ENCODE data around the gene RASAL2.

Gene RASAL2

DNA sequence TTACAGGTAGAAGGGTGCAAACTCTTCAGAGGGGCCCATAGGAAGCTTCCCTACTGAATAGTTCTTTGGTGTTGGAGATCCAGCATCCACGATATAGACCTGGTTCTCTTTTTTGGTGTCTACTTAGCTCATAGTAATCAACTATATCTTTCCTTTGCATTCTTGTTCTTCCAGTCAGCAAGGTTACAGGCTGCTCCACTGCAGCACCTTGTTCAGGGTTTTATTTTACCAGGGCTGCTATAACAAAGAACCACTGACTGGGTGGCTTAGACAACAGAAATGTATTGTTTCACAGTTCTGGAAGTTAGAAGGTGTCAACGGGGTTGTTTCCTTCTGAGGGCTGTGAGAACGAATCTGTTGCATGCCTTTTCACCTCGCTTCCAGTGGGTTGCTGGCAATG is 266.5 kb downstream of the RASAL2 start:
- Histone ChIP-seq H3K27ac (ENCODE audit: low read depth, low read length) (no peak overlapping the region), H3K4me1 (ENCODE audit: control insufficient read depth, insufficient read depth, low read length) (no peaks in the 10 kb centered on the region), H3K27me3 (ENCODE audit: control insufficient read depth, insufficient read depth, low read length) (no peaks in the 10 kb centered on the region)

DNA sequence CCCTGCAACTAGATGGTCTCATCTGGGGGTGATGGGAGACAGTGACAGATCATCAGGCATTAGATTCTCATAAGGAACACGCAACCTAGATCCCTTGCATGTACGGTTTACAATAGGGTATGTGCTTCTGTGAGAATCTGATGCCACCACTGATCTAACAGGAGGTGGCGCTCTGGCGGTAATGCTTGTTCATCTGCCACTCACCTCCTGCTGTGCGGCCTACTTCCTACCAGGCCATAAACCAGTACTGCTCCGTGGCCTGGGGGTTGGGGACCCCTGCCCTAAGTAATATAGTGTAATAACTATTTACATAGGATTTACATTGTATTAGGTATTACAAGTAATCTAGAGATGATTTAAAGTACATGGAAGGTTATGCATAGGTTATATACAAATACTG is 267.9 kb downstream of the RASAL2 start:
- H3K9ac ChIP-seq (ENCODE audit: low read depth, low read length), result no peak overlapping the region
- H3K27me3 ChIP-seq (ENCODE audit: control insufficient read depth, insufficient read depth, low read length), result no peaks in the 10 kb centered on the region
- no peak overlapping the region for H3K4me3 ChIP-seq (ENCODE audit: low read depth, low read length)
- no peak overlapping the region for H3K27ac ChIP-seq (ENCODE audit: low read depth, low read length)
- H3K9me3 ChIP-seq (ENCODE audit: control insufficient read depth, insufficient read depth, low read length), result no peaks in the 10 kb centered on the region; the same call in 1 of the 2 replicates
- no peaks in the 10 kb centered on the region for H3K36me3 ChIP-seq (ENCODE audit: control insufficient read depth, insufficient read depth, low read length)
- H3K4me1 ChIP-seq (ENCODE audit: control insufficient read depth, insufficient read depth, low read length), result no peaks in the 10 kb centered on the region

More for the DNA sequence above, 266.5 kb downstream of the RASAL2 start:
- Histone ChIP-seq H3K9ac (ENCODE audit: low read depth, low read length) (no peak overlapping the region), H3K9me3 (ENCODE audit: control insufficient read depth, insufficient read depth, low read length) (no peaks in the 10 kb centered on the region; the same call in 1 of the 2 replicates), H3K4me3 (ENCODE audit: low read depth, low read length) (no peak overlapping the region), H3K36me3 (ENCODE audit: control insufficient read depth, insufficient read depth, low read length) (no peaks in the 10 kb centered on the region)

DNA sequence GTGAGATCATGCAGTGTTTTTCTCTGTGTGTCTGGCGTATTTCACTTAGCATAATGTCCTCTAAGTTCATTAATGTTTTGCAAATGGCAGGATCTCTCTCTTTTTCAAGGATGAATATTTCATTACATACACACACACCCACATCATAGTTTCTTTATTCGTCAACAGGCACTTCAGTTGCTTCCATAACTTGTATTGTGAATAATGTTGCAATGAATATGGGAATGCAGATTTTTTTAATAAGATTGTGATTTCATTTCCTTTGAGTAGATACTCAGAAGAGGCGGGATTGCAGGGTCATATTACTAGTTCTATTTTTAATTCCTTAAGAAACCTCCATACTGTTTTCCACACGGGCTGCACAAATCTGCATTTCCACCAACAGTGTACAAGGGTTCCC is 268.8 kb downstream of the RASAL2 start:
- Histone ChIP-seq H3K27me3 (ENCODE audit: control insufficient read depth, insufficient read depth, low read length) (no peaks in the 10 kb centered on the region), H3K9me3 (ENCODE audit: control insufficient read depth, insufficient read depth, low read length) (no peaks in the 10 kb centered on the region; the same call in 1 of the 2 replicates), H3K4me1 (ENCODE audit: control insufficient read depth, insufficient read depth, low read length) (no peaks in the 10 kb centered on the region), H3K27ac (ENCODE audit: low read depth, low read length) (no peak overlapping the region), H3K9ac (ENCODE audit: low read depth, low read length) (no peak overlapping the region), H3K36me3 (ENCODE audit: control insufficient read depth, insufficient read depth, low read length) (no peaks in the 10 kb centered on the region), H3K4me3 (ENCODE audit: low read depth, low read length) (no peak overlapping the region)

DNA sequence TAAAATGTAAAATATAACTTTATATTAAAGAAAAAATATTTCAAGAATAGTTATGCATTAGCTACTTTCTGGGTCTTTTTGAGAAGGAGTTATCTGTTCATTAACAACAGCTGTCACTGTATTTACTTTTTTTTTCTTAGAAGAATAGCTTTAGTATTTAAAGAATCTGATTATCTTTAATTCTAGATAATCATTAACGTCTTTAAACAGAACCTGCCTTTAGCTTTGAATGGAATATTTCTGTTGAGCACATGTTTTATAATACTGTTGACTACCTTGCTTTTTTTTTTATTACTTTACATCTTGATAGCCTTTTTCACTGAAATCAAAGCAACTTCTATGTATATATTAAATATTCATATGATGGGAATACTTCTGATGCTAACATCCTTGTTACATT is 270.9 kb downstream of the RASAL2 start:
- Histone ChIP-seq H3K36me3 (ENCODE audit: control insufficient read depth, insufficient read depth, low read length) (no peaks in the 10 kb centered on the region), H3K9ac (ENCODE audit: low read depth, low read length) (no peak overlapping the region), H3K27ac (ENCODE audit: low read depth, low read length) (no peak overlapping the region), H3K9me3 (ENCODE audit: control insufficient read depth, insufficient read depth, low read length) (no peaks in the 10 kb centered on the region; the same call in 1 of the 2 replicates), H3K4me3 (ENCODE audit: low read depth, low read length) (no peak overlapping the region), H3K27me3 (ENCODE audit: control insufficient read depth, insufficient read depth, low read length) (no peaks in the 10 kb centered on the region), H3K4me1 (ENCODE audit: control insufficient read depth, insufficient read depth, low read length) (no peaks in the 10 kb centered on the region)

DNA sequence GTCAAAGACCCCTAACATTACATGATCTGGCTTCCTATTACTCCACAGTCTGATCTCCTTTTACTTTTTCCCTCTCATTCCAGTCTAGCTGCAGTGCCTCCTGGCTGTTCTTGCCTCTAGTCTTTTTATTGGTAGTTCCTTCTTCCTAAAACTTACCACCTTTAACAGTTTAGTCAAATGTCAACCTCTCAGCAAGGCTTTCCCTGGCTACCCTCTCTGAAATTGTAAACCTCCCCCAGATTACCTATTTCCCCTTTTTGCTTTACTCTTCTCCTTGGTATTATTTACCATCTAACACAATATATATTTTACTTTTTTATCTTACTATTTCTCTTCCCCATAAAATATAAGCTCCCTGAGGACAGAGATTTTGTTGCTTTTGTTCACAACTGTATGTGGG is 273.2 kb downstream of the RASAL2 start:
- no peaks in the 10 kb centered on the region for H3K27me3 ChIP-seq (ENCODE audit: control insufficient read depth, insufficient read depth, low read length)
- H3K27ac ChIP-seq (ENCODE audit: low read depth, low read length), result no peak overlapping the region
- no peaks in the 10 kb centered on the region for H3K9me3 ChIP-seq (ENCODE audit: control insufficient read depth, insufficient read depth, low read length)
- no peak overlapping the region for H3K4me3 ChIP-seq (ENCODE audit: low read depth, low read length)
- no peaks in the 10 kb centered on the region for H3K36me3 ChIP-seq (ENCODE audit: control insufficient read depth, insufficient read depth, low read length)
- H3K4me1 ChIP-seq (ENCODE audit: control insufficient read depth, insufficient read depth, low read length), result peaks cover 17% of the 10 kb centered on the region
- no peak overlapping the region for H3K9ac ChIP-seq (ENCODE audit: low read depth, low read length)

DNA sequence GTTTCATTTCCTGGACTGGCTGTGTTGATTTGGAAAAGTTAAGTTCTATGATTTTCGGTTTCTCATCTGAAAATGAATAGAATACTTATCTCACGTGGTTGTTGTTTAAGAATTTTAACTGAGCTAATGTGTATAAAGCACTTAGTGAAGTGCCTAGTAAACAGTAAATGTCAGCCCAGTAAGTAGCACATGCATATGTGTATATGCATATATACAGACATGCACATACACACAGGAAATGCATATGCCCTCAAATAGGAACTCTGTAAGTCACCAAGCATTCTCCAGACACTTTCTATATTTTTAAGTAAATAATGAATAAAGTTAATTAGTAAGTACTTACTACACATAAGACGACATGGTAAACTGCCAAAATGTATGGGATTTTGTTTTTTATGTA is 274.3 kb downstream of the RASAL2 start:
- H3K27ac ChIP-seq (ENCODE audit: low read depth, low read length), result no peak overlapping the region
- H3K36me3 ChIP-seq (ENCODE audit: control insufficient read depth, insufficient read depth, low read length), result no peaks in the 10 kb centered on the region
- H3K4me3 ChIP-seq (ENCODE audit: low read depth, low read length), result no peak overlapping the region
- no peaks in the 10 kb centered on the region for H3K27me3 ChIP-seq (ENCODE audit: control insufficient read depth, insufficient read depth, low read length)
- H3K9ac ChIP-seq (ENCODE audit: low read depth, low read length), result no peak overlapping the region
- H3K4me1 ChIP-seq (ENCODE audit: control insufficient read depth, insufficient read depth, low read length), result peaks cover 27% of the 10 kb centered on the region
- no peaks in the 10 kb centered on the region for H3K9me3 ChIP-seq (ENCODE audit: control insufficient read depth, insufficient read depth, low read length)

DNA sequence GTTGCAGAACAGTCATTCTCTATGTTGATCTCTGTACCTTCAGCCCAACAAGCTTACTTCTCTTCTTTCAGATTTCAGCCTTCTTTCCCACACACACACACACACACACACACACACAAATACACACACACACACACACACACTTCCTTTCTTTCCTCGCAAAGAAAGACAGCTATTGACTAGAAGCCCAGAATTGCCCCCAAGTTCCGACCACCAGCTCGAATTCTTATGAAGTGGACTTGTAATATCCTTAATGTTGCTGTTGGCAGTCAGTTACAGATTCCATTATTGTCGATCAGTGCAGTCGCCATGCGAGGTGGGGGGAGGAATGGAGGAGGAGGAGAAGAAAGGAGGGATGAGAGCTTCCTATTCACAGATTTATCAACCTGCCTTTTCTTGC is 277.3 kb downstream of the RASAL2 start:
- Histone ChIP-seq H3K4me3 (ENCODE audit: low read depth, low read length) (peak overlapping the region; percentile 38), H3K9ac (ENCODE audit: low read depth, low read length) (no peak overlapping the region), H3K27ac (ENCODE audit: low read depth, low read length) (peak overlapping the region; percentile 29)

DNA sequence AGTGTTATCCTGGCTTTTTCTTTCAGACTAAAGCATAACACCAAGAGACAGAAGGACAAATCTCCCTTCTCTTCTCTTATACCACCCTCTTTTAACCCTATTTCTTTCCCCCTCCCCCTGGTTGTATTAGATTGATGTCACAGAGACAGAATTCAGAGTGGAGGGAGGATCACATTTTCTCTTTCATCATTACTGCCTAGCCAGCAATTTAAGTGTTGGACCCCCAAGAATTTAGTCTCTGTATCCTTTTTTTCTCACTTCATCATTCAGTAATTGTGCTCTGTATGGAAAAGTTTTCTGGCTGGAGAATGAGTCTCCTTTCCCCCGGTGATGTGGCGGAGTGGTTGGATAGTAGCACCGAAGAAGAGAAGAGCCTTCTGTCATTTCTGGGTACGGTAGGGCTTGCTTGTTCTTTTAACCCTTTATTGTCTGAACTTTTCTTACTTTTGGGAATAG is 278.1 kb downstream of the RASAL2 start:
- Histone ChIP-seq H3K4me1 (ENCODE audit: control insufficient read depth, insufficient read depth, low read length) (peaks cover 56% of the 10 kb centered on the region), H3K9me3 (ENCODE audit: control insufficient read depth, insufficient read depth, low read length) (no peaks in the 10 kb centered on the region), H3K27ac (ENCODE audit: low read depth, low read length) (no peak overlapping the region), H3K27me3 (ENCODE audit: control insufficient read depth, insufficient read depth, low read length) (no peaks in the 10 kb centered on the region), H3K4me3 (ENCODE audit: low read depth, low read length) (peak overlapping the region; percentile 38), H3K9ac (ENCODE audit: low read depth, low read length) (no peak overlapping the region), H3K36me3 (ENCODE audit: control insufficient read depth, insufficient read depth, low read length) (no peaks in the 10 kb centered on the region)

More for the DNA sequence above, 277.3 kb downstream of the RASAL2 start:
- H3K4me1 ChIP-seq (ENCODE audit: control insufficient read depth, insufficient read depth, low read length), result peaks cover 55% of the 10 kb centered on the region
- no peaks in the 10 kb centered on the region for H3K9me3 ChIP-seq (ENCODE audit: control insufficient read depth, insufficient read depth, low read length)
- no peaks in the 10 kb centered on the region for H3K36me3 ChIP-seq (ENCODE audit: control insufficient read depth, insufficient read depth, low read length)
- H3K27me3 ChIP-seq (ENCODE audit: control insufficient read depth, insufficient read depth, low read length), result no peaks in the 10 kb centered on the region

DNA sequence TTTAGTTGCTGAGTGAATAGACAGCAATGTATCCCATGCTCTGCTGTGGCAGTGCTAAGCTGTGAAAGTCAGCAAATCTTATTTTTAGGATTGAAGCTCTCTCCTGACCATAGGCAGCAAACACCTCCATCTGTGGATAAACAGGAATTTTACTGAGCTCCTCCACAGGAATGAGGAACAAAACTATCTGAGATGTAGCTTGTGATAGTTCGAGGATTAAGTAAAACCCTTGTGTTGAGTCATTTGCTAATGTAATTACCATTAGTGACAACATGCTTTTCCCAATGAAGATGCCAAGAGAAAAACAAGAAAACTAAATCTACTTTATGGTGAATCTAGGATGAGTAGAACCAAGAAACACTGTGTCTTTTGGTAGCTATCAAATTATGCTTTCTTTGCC is 280.1 kb downstream of the RASAL2 start:
- Histone ChIP-seq H3K4me1 (ENCODE audit: control insufficient read depth, insufficient read depth, low read length) (peaks cover 56% of the 10 kb centered on the region), H3K36me3 (ENCODE audit: control insufficient read depth, insufficient read depth, low read length) (no peaks in the 10 kb centered on the region), H3K4me3 (ENCODE audit: low read depth, low read length) (no peak overlapping the region), H3K9me3 (ENCODE audit: control insufficient read depth, insufficient read depth, low read length) (no peaks in the 10 kb centered on the region), H3K9ac (ENCODE audit: low read depth, low read length) (no peak overlapping the region), H3K27me3 (ENCODE audit: control insufficient read depth, insufficient read depth, low read length) (no peaks in the 10 kb centered on the region), H3K27ac (ENCODE audit: low read depth, low read length) (peak overlapping the region; percentile 32)

DNA sequence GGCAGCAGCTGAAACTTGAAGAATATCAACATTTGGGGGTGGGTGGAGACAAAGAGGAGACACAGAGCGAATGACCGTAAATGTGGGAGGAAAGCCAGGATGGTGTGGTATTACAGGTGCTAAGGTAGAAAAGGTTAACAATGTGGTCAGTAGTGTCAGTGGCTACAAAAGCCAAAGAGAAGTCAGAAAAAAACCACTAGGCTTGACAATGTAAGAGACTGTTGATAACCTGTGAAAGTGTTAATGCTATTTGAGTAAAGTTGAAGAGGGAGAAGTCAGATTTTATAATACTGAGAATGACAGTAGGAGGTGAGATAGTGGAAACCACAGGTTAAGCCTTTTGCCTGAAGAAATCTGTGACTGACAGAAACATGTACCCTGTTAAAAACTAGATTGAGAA is 282.1 kb downstream of the RASAL2 start:
- H3K4me3 ChIP-seq (ENCODE audit: low read depth, low read length), result no peak overlapping the region
- no peak overlapping the region for H3K27ac ChIP-seq (ENCODE audit: low read depth, low read length)
- no peaks in the 10 kb centered on the region for H3K27me3 ChIP-seq (ENCODE audit: control insufficient read depth, insufficient read depth, low read length)
- H3K9me3 ChIP-seq (ENCODE audit: control insufficient read depth, insufficient read depth, low read length), result no peaks in the 10 kb centered on the region
- no peak overlapping the region for H3K9ac ChIP-seq (ENCODE audit: low read depth, low read length)
- H3K4me1 ChIP-seq (ENCODE audit: control insufficient read depth, insufficient read depth, low read length), result peaks cover 51% of the 10 kb centered on the region
- H3K36me3 ChIP-seq (ENCODE audit: control insufficient read depth, insufficient read depth, low read length), result no peaks in the 10 kb centered on the region

DNA sequence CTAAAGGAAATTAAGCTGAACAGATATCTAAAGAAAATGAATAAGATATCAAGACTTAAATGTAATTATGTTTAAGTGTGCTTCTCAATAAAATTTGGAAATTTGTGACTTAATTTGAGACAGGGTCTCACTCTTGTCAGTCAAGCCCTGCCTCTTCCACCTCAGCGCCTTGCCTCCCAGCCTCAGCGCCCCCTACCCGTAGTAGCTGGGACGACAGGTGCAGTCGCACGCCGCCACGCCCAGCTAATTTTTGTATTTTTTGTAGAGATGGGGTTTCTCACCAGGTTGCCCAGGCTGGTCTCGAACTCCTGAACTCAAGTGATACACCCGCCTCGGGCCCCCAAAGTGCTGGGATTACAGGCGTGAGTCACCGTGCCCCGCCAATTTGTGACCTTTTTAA is 285.9 kb downstream of the RASAL2 start:
- H3K9me3 ChIP-seq (ENCODE audit: control insufficient read depth, insufficient read depth, low read length), result no peaks in the 10 kb centered on the region
- H3K36me3 ChIP-seq (ENCODE audit: control insufficient read depth, insufficient read depth, low read length), result no peaks in the 10 kb centered on the region
- peaks cover 13% of the 10 kb centered on the region; the same call in 1 of the 2 replicates for H3K4me1 ChIP-seq (ENCODE audit: control insufficient read depth, insufficient read depth, low read length)
- no peak overlapping the region for H3K4me3 ChIP-seq (ENCODE audit: low read depth, low read length)
- no peaks in the 10 kb centered on the region for H3K27me3 ChIP-seq (ENCODE audit: control insufficient read depth, insufficient read depth, low read length)
- H3K9ac ChIP-seq (ENCODE audit: low read depth, low read length), result no peak overlapping the region
- no peak overlapping the region for H3K27ac ChIP-seq (ENCODE audit: low read depth, low read length)

DNA sequence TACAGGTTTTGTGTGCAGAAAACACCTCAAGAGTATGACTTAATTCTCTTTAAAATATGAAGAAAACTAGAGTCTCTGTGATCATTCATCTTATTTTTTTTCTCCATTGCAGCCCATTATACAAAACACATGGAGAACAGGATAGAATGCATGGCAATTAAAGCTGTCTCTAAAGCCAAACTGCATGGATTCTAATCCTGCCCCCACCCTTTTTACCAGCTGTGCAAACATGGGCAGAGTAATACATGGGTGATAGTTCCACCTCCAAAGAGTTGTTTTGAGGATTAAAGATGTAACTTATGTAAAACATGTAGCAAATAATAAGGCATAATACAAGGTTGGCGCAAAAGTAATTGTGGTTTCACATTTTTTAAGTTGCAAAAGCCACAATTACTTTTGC is 288.5 kb downstream of the RASAL2 start:
- Histone ChIP-seq H3K4me1 (ENCODE audit: control insufficient read depth, insufficient read depth, low read length) (no peaks in the 10 kb centered on the region), H3K27me3 (ENCODE audit: control insufficient read depth, insufficient read depth, low read length) (no peaks in the 10 kb centered on the region), H3K27ac (ENCODE audit: low read depth, low read length) (no peak overlapping the region), H3K36me3 (ENCODE audit: control insufficient read depth, insufficient read depth, low read length) (no peaks in the 10 kb centered on the region), H3K4me3 (ENCODE audit: low read depth, low read length) (no peak overlapping the region), H3K9ac (ENCODE audit: low read depth, low read length) (no peak overlapping the region), H3K9me3 (ENCODE audit: control insufficient read depth, insufficient read depth, low read length) (no peaks in the 10 kb centered on the region)
